Endometrium (tissue), 2 donors: ENCODE measurements around the gene GTF3C1.
A peak's percentile ranks its signal among the peaks of the same experiment; 100 is the strongest.
"Not testable (repeated sequence)": the region's sequence is repeated elsewhere in the genome, so short reads cannot be mapped to it uniquely, and the experiment has no call there.

Experiments used
- FAIRE-seq: peaks from 2 replicates; lab custom pipeline; 2012; peaks lifted over from hg19 to GRCh38; lab: Jason Lieb, UNC
- donor health status: control.
- donor health status: control.

GTF3C1 gene, protein sequence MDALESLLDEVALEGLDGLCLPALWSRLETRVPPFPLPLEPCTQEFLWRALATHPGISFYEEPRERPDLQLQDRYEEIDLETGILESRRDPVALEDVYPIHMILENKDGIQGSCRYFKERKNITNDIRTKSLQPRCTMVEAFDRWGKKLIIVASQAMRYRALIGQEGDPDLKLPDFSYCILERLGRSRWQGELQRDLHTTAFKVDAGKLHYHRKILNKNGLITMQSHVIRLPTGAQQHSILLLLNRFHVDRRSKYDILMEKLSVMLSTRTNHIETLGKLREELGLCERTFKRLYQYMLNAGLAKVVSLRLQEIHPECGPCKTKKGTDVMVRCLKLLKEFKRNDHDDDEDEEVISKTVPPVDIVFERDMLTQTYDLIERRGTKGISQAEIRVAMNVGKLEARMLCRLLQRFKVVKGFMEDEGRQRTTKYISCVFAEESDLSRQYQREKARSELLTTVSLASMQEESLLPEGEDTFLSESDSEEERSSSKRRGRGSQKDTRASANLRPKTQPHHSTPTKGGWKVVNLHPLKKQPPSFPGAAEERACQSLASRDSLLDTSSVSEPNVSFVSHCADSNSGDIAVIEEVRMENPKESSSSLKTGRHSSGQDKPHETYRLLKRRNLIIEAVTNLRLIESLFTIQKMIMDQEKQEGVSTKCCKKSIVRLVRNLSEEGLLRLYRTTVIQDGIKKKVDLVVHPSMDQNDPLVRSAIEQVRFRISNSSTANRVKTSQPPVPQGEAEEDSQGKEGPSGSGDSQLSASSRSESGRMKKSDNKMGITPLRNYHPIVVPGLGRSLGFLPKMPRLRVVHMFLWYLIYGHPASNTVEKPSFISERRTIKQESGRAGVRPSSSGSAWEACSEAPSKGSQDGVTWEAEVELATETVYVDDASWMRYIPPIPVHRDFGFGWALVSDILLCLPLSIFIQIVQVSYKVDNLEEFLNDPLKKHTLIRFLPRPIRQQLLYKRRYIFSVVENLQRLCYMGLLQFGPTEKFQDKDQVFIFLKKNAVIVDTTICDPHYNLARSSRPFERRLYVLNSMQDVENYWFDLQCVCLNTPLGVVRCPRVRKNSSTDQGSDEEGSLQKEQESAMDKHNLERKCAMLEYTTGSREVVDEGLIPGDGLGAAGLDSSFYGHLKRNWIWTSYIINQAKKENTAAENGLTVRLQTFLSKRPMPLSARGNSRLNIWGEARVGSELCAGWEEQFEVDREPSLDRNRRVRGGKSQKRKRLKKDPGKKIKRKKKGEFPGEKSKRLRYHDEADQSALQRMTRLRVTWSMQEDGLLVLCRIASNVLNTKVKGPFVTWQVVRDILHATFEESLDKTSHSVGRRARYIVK (N-terminal part only)

DNA sequence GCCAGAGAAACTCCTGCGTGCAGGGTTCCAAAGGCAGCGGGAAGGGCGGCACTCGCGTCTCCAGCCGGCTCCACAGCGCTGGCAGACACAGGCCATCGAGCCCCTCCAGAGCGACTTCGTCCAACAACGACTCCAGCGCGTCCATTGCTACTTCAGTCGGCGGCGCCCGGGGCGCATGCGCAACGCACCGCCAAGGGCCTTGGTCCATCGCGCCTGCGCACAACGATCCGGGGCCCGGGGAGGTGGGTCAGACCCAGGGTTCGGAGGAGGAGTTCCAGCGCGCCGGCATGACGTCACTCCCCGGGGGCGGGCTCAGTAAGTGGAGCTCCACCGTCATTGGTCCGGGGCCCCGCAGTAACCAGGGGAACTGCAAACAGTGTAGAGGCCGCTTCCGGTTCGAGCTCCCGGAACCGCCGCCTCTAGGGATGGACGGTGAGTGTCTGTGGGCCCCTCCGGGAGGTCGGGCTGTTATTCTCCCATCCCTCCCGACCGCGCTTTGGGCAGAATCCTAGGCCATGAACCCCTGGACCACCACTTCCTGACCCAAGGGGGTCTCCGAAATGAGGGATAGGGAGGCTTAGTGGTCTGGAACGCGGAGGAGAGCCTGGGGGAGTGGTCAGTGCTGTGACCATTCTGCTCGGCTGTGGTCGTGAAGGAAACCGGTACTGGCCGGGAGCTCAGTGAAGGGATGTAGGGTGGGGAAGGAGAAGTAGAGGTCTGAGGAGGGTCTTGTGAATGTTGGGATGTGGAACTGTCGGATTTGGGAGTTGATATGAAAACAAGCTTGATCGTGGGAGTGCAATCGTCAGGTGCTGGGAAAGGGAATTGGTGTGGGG, at the start of gene GTF3C1, which contains the start of gene KATNIP:
Gene GTF3C1, minus strand, starts transcription at position 168 of the 836 bp plus-strand sequence. Its CDS starts 23 bp downstream, at position 145.
Gene KATNIP, plus strand, starts transcription at position 399 of the 836 bp plus-strand sequence. Its CDS starts 27 bp downstream, at position 426.
- peak; percentile 96 for FAIRE-seq

DNA sequence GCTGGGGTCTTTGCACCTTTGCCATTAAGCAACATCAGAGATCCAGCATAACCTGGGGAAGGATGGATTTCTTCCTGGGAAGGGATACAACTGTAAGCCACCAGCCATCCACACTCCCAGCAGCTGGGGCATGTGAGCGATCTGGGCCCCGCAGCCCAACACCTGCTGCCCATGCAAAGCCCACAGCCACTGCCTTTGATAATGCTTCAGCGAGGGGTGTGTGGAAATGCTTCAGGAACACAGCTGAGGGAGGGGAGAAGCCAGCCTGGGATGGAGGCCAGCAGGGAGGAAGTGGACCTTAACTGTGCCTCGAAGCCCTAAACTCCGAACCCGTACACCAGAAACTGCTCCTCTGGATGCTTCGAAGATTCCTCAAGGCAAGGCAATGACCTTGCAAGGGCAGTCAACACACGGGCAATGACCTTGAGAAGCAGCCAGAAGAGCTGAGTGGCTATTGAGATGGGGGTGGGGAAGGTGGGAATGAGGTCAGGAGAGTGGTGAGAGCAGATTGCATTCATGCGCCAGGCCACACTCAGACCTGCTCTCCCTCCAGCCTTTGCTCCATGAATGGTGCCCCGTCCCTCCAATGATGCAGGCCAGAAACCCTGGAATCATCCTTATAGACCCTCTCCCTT, 49.3 kb upstream of the GTF3C1 start:
- FAIRE-seq = no peak

DNA sequence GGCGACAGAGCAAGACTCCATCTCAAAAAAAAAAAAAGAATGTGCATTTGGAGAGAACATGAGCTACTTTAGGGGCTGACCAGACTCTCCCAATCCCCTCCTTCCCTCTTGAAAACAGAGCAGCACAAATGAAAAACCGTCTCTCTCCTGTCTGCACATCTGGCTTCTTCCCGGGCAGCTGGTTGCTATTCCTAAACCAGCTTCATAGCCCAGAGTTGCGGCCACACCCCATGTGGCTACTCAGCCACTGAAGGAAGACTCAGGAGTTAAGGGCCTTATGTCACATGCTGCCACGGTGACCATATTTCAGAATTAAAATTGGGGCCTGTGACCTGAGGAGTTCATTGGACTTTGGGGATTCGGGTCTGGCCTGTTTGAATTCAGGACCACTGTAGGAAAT, 48.5 kb upstream of the GTF3C1 start:
- no peak for FAIRE-seq

DNA sequence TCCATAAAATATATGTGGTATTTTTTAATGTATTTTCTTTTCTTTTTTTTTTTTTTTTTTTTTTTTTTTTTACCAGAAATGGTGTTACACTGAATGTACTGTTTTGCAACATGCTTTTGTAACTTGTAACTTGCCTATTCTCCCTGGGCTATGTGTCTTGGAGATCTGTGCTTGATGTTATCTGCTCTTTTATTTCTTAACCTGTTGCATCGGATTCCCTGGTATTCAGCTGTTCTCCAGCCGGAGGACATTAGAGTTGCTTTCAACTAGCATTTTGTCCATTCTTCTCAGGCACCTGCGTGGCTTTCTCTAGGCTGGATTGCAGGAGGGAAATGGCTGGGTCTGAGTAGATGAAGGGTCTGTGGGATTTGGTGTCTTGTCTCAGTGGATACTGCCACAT, 47.6 kb upstream of the GTF3C1 start:
- FAIRE-seq = no peak

DNA sequence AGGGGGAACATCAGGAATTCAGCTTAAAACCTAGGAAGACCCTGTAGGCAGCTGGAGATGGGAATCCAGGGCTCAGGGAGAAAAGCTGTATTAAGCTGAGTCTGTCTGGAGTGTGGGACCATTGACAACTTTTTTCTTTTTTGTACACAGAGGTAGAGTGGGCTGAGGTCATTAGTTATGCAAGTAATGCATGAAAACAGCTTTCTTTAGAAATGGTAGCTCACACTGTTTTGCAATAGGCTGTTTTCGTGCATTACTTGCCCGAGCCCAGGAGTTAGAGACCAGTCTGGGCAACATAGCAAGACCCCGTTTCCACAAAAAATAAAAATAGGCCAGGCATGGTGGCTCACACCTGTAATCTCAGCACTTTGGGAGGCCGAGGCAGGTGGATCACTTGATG, 46.7 kb upstream of the GTF3C1 start:
- no peak for FAIRE-seq

DNA sequence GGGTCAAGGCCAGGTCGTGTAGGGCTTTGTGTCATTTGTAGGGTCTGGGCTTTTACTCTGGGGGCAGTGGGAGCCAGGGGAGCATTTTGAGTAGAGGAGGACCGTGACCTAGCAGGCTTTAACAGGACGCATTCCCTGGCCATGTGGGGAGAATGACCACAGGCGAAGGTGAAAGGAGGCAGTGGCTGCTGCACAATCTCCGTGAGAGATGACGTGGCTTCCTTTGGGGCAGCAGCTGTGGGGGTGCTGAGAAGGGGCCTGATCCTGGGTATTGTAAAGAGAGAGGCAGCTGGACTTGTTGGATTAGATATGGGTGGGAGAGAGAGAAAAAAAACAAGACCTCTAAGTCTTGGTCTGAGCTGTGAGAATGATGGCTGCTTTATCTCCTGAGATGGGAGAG, 46.3 kb upstream of the GTF3C1 start:
- no peak for FAIRE-seq

DNA sequence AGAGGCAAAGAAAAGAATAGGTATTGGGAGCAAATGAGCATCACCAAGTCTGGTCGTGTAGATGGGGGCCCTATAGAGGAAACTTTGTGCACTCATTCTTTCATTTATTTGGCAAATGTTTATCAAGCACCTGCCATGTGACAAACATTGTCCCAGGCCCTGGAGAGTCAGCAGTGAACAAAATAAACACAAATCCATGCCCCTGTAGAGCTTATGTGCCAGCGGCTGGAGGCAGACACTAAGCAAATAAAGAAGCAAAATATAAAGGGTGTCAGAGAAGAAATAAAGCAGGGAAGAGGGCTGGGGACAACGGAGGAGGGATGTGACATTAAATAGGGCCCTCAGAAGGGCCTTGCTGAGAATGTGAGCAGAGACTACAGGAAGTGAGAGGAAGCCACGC, 45.8 kb upstream of the GTF3C1 start:
- FAIRE-seq = no peak

DNA sequence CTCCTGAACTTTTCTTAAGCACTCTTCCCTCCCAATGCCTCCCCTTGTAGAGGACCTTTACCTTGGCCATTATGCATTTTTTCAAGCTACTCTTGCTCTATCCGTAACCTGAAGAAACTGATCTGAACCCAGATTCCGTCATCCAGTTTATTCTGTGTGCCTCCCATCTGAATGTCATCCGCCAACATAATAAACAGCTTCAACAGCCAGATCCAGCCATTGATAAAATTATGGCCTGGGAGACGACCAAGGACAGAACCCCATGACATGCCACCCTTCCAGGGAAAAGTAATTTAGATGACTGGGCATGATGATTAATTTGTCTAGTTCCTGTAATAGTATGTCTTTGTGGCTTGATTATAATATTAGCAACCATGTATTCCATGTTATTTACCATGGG, 42.1 kb upstream of the GTF3C1 start:
- no peak for FAIRE-seq

DNA sequence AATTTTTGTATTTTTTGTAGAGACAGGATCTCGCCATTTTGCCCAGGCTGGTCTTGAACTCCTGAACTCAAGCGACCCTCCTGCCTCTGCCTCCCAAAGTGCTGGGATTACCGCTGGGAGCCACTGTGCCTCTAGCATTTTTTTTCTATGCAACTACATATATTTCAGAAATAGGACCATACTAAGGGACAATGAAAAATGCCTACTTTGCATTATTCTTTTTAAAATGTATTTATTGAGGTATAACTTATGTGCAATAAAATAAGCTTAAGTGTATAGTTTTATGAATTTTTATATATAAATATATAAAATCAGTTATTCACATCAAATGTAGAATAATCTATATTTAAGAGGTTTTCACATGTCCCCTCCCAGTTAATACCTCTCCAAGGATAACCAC, 38.3 kb upstream of the GTF3C1 start:
- FAIRE-seq = no peak

DNA sequence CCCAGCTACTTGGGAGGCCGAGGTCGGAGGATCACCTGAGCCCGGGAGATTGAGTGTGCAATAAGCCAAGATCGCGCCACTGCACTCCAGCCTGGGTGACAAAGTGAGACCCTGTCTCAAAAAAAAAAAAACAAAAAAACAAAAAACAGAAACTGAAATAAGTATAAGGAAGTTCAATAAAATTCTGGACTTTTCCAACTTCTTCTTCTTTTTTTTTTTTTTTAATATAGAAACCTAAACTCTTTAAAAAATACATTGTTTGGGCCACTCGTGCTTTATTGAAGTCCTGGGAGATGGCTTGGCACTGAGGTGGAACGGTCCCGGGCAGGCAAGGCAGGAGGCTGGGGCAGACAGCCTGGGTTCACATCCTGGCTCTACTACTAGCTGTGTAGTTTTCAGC, 37.0 kb upstream of the GTF3C1 start:
- no peak for FAIRE-seq

DNA sequence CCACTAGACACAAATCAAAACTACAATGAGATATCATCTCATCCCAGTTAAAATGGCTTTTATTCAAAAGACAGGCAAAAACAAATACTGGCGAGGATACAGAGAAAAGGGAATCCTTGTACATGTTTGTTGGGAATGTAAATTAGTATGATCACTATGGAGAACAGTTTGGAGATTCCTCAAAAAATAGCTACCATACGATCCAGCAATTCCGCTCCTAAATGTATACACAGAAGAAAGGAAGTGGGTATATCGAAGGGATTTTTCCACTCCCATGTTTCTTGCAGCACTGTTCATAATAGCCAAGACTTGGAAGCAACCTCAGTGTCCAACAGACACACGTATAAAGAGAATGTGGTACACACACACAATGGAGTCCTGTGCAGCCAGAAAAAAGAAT, 35.5 kb upstream of the GTF3C1 start:
- no peak for FAIRE-seq

DNA sequence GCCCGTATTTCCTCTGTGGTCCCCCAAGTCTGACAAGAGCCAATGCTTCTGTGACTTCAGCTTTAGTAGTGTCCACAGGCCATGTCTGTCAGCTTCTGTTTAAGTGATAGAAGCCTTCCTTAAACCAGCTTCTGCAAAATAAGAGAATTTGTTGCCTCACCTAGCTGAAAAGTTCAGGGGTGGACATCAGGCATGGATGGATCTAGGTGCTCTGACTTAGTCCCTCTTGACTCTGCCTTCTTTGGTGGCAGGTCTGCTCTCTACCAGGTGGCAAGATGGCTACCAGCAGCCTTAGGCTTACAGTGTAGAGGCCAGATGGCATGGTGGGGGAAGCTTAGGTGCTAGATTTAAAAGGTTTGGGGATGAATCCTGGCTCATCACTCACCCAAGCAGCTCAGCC, 33.9 kb upstream of the GTF3C1 start:
- no peak for FAIRE-seq

DNA sequence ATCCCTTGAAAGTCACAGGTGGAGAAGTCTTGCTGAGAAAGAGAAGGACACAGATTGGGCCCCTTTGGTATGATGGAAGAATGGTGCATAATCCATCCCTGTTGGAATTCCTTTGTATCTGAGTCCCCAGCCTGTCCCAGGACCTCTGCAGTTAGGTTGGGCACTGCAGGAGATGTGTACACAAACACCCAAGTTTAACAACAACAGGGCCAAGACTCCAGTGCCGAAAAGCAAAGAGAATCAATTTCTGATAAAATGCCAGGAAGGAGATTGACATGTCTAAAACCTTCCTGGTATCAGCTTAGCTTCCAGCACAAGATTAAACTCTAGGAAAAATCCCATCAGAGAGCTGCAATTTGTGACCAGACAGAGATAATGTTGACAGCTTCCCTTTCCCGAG, 33.2 kb upstream of the GTF3C1 start:
- FAIRE-seq = no peak

DNA sequence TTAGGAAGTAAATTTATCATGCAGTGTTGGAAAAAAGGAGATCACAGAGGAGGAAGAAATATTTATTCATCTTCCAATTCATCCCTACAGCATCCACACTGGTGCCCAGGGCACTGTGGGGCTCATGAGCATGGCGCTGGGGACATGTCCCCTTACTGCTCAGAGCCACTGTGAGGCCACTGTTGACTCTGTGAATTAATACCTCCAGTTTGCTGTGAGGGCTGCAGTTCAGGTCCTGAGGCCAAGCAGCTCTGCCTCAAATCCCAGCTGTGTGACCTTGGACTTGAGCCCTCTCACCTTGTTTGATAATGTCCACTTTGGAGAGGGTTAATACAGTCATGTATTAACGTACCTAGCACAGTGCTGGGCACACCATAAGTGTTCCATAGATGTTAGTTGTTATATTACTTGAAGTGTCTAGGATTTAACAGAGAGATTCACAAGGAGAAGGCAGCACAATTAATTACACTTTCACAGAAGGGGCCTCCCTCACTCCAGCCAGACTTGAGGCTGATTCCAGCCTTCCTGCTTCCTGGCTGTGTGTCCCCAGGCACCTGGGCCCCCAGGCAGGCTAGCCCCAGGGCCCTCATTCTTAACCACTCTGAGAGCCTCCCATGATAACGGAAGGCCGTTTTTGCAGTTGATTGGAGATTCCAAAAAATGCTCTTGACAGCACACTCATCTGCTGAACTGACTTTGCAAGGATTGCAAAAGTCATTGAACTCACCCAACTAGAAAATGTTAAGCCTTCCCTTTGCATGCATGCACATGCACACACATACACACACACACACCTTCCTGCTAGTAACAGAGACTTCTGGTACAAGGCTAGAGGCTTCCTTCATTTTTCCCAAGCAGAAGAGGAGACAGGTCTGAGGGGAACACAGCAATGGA, 29.6 kb upstream of the GTF3C1 start:
- no peak for FAIRE-seq

DNA sequence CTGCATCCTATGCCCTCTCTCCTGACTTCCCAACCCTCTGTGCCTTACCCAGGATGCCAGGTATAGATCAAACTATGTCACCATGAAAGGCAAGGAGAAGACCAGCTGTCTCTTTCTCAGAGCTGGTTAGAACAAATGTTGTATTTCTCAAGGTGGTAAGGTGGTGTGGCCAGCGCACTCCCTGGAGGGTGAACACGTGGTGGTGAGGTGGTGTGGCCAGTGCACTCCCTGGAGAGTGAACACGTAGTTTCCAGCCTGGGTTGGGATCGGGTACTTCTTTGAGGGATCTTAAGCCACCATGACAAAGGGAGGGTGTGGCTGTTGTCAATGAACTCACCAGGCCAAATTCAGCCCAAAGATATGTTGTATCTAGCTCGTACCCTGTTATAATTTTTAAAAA, 27.0 kb upstream of the GTF3C1 start:
- FAIRE-seq = no peak

DNA sequence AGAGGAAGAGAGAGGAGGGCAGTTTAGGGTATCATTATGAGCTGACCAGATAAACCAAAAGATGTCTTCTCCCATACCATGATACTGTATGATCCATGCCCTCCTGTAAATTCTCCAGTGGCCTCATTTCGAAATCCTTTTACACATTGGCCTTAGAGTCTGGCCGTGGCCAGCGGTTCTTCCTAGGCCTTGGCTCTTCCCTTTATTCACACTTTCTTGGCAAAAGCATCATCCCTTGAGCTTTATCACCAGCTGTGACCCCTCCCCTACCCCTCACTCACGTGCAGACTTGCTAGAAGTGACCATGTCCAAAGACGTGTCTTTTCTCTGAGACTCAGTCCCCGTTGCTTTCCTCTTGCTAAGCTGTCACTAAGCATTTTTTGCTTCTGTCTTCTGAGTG, 23.0 kb upstream of the GTF3C1 start:
- no peak for FAIRE-seq

DNA sequence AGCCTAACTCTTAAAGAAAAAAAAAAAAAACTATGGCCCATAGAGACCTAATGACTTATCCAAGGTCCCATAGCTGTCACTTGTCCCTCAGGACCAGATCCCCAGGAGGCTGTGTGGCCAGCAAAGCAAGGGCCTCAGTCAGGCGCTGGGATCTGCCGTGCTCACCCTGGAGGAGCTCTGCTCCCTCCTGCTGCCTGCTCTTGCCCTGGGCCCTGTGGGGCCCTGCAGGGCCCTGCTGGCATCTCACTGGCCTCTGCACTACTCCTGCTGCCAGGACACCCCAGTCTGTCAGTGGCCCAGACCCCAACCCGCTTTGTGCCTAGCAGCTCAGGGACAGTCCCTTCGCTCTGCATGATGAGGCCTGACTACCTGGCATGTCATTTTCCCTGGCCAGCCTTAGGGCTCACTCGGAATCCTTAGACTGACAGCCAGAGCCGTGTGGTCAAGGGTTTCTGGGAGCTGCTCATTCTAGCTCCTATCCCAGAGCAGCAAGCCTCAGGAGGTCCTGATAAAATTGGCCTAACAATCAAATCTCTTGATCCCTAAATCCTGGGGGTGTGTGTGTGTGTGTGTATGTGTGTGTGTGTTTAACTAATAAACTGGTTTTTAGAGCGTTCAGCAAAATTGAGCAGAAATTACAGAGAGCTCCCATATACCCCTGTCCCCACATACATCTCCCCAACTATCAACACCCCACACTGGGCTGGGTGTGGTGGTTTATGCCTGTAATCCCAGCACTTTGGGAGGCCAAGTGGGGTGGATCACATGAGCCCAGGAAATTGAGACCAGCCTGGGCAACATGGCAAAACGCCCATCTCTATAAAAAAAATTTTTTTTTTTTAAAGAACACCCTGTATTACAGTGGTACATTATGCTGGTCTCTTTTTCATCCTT, 22.0 kb upstream of the GTF3C1 start:
- FAIRE-seq = no peak

DNA sequence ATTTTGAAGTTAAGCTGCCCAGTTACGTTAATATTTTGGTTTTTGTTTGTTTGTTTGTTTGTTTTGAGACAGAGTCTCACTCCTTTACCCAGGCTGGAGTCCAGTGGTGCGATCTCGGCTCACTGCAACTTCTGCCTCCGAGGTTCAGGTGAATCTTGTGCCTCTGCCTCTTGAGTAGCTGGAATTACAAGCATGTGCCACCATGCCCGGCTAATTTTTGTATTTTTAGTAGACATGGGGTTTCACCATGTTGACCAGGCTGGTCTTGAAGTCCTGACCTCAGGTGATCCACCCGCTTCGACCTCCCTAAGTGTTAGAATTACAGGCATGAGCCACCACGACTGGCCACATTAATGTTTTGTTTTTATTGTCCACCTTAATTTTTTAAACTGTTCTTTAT, 21.3 kb upstream of the GTF3C1 start:
- not testable (repeated sequence) for FAIRE-seq

DNA sequence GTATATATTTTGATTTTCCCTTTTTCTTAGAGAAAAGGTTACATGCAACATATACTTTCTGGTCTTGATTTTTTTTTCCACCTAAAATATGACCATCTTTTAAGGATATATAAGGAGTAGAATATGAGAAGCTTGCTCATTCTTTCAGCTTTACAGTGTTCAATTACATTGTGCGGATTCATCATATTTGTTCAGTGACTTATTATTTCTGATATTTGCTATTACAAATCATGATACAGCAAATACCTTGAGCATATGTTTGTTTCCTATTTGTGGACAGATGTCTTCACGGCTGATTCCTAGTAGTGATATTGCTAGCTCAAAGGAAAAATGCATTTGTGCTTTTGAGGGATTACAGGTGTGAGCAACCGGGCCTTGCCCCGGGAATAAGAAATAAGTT, 18.4 kb upstream of the GTF3C1 start:
- FAIRE-seq = no peak
